Ishikawa (cell line): ENCODE results near the gene WDFY1.

Experiments
- CEBPB ChIP-seq: IDR thresholded peaks from 2 replicates; pipeline ENCODE4 v1.6.1; 2012
- CREB1 ChIP-seq: IDR thresholded peaks from 2 replicates; pipeline ENCODE4 v1.6.1; 2012; ENCODE audit warnings: low read depth
- EGR1 ChIP-seq: IDR thresholded peaks from 2 replicates; pipeline ENCODE4 v1.6.1; 2012
- EP300 ChIP-seq: IDR thresholded peaks from 2 replicates; pipeline ENCODE4 v1.6.1; 2012; ENCODE audit warnings: borderline replicate concordance
- FOXM1 ChIP-seq: IDR thresholded peaks from 2 replicates; pipeline ENCODE4 v1.6.1; 2012; ENCODE audit warnings: low read depth, borderline replicate concordance
- MAX ChIP-seq: IDR thresholded peaks from 2 replicates; pipeline ENCODE4 v1.6.1; 2012
- NFIC ChIP-seq: IDR thresholded peaks from 2 replicates; pipeline ENCODE4 v1.6.1; 2012
- RAD21 ChIP-seq: IDR thresholded peaks from 2 replicates; pipeline ENCODE4 v1.6.1; 2012; ENCODE audit warnings: low read depth
- REST ChIP-seq: IDR thresholded peaks from 2 replicates; pipeline ENCODE4 v1.6.1; 2012; ENCODE audit warnings: low read depth, mild to moderate bottlenecking
- TAF1 ChIP-seq: IDR thresholded peaks from 2 replicates; pipeline ENCODE4 v1.6.1; 2012; ENCODE audit warnings: low read depth, mild to moderate bottlenecking
- TCF12 ChIP-seq: IDR thresholded peaks from 2 replicates; pipeline ENCODE4 v1.6.1; 2012; ENCODE audit warnings: low read depth
- TEAD4 ChIP-seq: IDR thresholded peaks from 2 replicates; pipeline ENCODE4 v1.6.1; 2012
- YY1 ChIP-seq: IDR thresholded peaks from 2 replicates; pipeline ENCODE4 v1.6.1; 2012; ENCODE audit warnings: low read depth
- ZBTB7A ChIP-seq: IDR thresholded peaks from 2 replicates; pipeline ENCODE4 v1.6.1; 2012; ENCODE audit warnings: low read depth
- TF ChIP-seq, protein P1 (sequence below): IDR thresholded peaks from 2 replicates; pipeline ENCODE4 v1.6.1; 2012

WDFY1 gene

GRCh38 chr2:223855426-223855825 is 89.7 kb downstream of the WDFY1 start:
- TF ChIP-seq EGR1: no peak
- TF ChIP-seq MAX: no peak
- TF ChIP-seq NFIC: no peak
- TF ChIP-seq ZBTB7A: no peak
- TF ChIP-seq, protein P1, sequence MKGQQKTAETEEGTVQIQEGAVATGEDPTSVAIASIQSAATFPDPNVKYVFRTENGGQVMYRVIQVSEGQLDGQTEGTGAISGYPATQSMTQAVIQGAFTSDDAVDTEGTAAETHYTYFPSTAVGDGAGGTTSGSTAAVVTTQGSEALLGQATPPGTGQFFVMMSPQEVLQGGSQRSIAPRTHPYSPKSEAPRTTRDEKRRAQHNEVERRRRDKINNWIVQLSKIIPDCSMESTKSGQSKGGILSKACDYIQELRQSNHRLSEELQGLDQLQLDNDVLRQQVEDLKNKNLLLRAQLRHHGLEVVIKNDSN: no peak
- no peak for TF ChIP-seq YY1
- TF ChIP-seq REST: no peak
- no peak for TF ChIP-seq TEAD4

DNA sequence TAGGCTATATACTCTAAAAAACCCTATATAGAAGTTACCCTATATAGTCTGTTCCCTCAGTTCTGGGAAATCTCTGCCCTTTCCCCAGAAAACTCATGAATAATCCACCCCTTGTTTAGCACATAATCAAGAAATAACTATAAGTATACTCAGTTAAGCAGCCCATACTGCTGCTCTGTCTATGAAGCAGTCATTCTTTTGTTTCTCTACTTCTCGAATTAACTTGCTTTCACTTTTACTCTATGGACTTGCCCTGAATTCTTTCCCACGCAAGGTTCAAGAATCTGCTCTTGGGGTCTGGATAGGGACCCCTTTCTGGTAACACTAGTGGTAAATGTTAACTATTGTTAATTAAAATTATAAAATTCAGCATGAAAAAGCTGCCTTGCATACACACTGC is 90.4 kb downstream of the WDFY1 start:
- no peak for TF ChIP-seq EGR1
- no peak for TF ChIP-seq EP300
- TF ChIP-seq TCF12: no peak
- TF ChIP-seq REST: no peak
- no peak for TF ChIP-seq FOXM1
- TF ChIP-seq, protein P1: no peak
- TF ChIP-seq RAD21: no peak
- no peak for TF ChIP-seq CEBPB
- no peak for TF ChIP-seq TAF1
- TF ChIP-seq TEAD4: no peak
- TF ChIP-seq YY1: no peak
- no peak for TF ChIP-seq NFIC
- TF ChIP-seq CREB1: no peak
- no peak for TF ChIP-seq ZBTB7A
- TF ChIP-seq MAX: no peak

GRCh38 chr2:223853425-223853837 is 91.7 kb downstream of the WDFY1 start:
- no peak for TF ChIP-seq NFIC

DNA sequence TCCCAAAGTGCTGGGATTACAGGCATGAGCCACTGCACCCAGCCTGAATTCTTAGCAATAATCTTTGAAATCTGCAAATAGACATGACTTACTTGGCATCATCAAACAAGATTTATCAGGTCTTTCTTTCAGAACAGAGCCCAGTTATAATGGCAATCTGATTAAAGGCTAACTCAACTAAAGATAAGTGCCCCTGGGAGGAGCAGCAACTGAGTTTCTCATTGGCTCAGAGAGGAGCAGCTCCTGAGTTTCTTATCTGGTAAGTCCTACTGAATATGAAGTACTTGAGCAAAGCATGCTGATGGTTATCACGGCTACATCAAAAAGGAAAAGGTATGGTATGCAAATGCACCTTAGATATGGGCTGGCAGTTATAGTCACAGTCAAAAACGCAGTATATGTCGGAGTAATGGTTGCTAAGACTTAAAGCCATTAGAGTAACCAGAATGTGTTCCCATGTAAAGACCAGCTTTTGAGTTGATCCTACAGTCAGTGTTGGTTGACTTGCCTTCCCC is 92.8 kb downstream of the WDFY1 start:
- no peak for TF ChIP-seq CEBPB
- TF ChIP-seq RAD21: no peak
- no peak for TF ChIP-seq NFIC
- no peak for TF ChIP-seq MAX

GRCh38 chr2:223847410-223847809 is 97.7 kb downstream of the WDFY1 start:
- TF ChIP-seq EGR1 (no peak), ZBTB7A (no peak), REST (no peak), FOXM1 (no peak), EP300 (no peak), NFIC (no peak), YY1 (no peak), MAX (no peak), TCF12 (no peak), TEAD4 (no peak), RAD21 (no peak), CEBPB (no peak), CREB1 (no peak), TAF1 (no peak)
- TF ChIP-seq, protein P1: no peak
